Lower lobe of right lung (tissue), 2 donors: ENCODE data around the gene SPHK1. TPM values are rescaled to one million over a fixed set of nuclear protein-coding genes. Genes with fewer than 3 reads are reported as not detected.
A peak's percentile ranks its signal among the peaks of the same experiment; 100 is the strongest.

ENCODE experiments used
- ATAC-seq, 2 donors: fragments of 200-7000 bp; cut with Tn5 transposase; one replicate each; pipeline ENCODE4 v1.9.1; 2020 to 2022; ENCODE audit warnings: mild to moderate bottlenecking in 2 of 2, moderate library complexity in 2 of 2
- DNase-seq: peaks from one replicate; pipeline ENCODE4 v3.0.0-alpha.2; 2020
- H3K27ac ChIP-seq: fragments of 200-600 bp; one replicate; pipeline ENCODE4 v1.8.0; 2022
- H3K27me3 ChIP-seq: fragments of 200-600 bp; one replicate; pipeline ENCODE4 v1.8.0; 2022; ENCODE audit warnings: low read depth
- H3K36me3 ChIP-seq: fragments of 200-600 bp; one replicate; pipeline ENCODE4 v1.8.0; 2022; ENCODE audit warnings: mild to moderate bottlenecking
- H3K4me1 ChIP-seq: fragments of 200-600 bp; one replicate; pipeline ENCODE4 v1.8.0; 2022
- H3K4me3 ChIP-seq: fragments of 200-600 bp; one replicate; pipeline ENCODE4 v1.8.0; 2022; ENCODE audit warnings: mild to moderate bottlenecking
- H3K9me3 ChIP-seq: fragments of 200-600 bp; one replicate; pipeline ENCODE4 v1.8.0; 2022
- CTCF ChIP-seq: fragments of 200-600 bp; IDR thresholded peaks from one replicate; pipeline ENCODE4 v1.8.0; 2022; ENCODE audit warnings: antibody characterized with exemption, mild to moderate bottlenecking
- intact Hi-C: fragments of 100-400 bp; cut with DNase I; formaldehyde crosslinking; loops from one replicate; pipeline ENCODE4 v1.11.0; 2022
- total RNA-seq: library from RNA; stranded (reverse); fragmentation: NEBNext Ultra II Directional; extraction: Animal tissue kit (Norgen Biotek cat#: 25700); gene quantifications from one replicate; pipeline ENCODE4 v1.2.1, GENCODE V29; 2021
- donor health status: DM: no; HTN: yes; CAD: no; lungs with severe emphysema.

The SPHK1 gene
- total RNA-seq, 1 donor from 2014 or later = 8.2 TPM

DNA sequence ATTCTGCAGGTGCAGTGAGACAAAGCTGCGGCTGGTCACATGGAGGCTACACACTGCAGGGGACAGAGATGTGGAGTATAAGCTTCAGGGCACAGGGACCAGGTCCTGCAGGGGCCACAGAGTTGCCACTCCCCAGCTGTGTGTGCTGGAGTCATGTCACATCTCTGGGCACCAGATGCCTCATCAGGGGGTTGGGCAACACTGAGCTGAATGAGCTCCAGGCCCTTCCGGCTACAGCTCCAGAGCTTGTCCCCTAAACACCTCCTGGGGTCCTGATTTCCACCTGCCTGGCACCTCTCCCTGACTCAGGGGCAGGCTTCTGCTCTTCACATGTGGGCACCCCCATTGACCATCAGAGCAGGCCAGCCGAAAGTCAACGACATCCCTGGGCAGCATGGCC, 32.5 kb downstream of the SPHK1 start:
- intact Hi-C loops = no loop called here
- H3K27me3 ChIP-seq = no peaks in the 10 kb centered on the region
- no peaks in the 10 kb centered on the region for H3K9me3 ChIP-seq
- ATAC-seq = no peak
- no peaks in the 10 kb centered on the region for H3K36me3 ChIP-seq
- no peak for DNase-seq
- H3K4me3 ChIP-seq = no peak overlapping the region
- no peak overlapping the region for H3K27ac ChIP-seq
- TF ChIP-seq CTCF = no peak
- H3K4me1 ChIP-seq = peaks cover 23% of the 10 kb centered on the region

DNA sequence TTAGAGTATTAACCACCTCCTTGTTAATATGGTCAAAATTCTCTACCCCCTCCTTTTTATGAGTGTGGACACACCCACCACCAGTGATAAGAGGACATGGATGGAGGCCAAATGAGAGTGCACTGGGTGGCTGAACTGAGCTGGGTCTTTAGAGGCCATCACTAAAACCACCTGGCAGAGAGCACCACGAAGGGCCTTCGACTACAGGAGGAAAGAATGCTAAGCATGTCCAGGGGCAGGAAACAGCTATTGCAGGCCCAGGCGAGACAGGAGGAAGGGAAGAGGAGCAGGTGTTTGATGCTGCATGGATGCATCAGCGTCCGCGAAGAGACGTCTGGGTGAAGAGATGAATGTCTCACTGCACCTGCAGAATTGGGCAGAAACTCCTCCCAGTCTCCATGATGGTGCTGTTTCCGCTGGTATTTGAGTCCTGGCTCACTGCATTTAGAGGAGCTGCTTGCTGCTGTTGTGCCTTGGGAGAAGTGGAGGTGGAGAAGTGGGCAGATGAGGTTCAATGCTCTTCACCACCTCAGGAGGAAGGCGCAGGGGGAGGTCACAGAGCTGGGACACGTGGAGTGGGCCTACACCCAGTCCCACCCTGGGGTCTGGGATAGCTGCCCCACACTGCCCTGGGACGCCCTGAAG, 33.2 kb downstream of the SPHK1 start:
- no peak for DNase-seq

DNA sequence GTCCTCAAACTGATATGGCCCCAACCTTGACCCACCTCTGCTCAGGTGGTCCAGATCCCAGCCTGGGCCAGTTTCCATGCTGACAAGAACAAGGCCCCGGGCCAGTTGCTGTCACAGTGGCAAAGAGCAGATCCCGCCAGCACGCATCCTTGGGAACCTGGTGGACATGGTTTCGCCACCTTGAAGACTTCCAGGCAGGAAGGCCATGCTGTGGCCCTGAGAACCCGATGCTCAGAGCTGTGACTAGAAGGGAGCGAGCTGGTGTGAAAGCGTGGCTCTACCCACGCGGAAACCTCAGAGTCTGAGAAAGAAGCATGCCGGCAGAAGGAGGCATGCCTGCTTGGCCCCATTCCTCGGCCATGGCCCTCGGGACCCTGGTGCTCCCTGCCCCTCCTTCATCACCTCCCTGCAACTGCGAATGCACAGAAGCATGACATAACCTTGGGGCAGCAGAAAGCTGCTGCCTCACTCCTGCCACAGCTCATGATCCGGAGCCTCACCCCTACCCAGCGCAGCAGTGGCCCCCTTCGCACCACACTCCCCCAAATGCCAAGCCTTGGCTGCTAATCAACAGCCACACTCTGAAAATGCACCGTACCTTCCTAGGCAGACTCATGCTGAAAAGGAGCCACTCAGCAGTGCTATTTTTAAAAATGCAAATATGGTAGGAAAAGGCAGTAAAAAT, 35.3 kb downstream of the SPHK1 start:
- peaks cover 14% of the 10 kb centered on the region for H3K4me1 ChIP-seq
- no peak overlapping the region for H3K4me3 ChIP-seq
- no peak for TF ChIP-seq CTCF
- peak in 1 of 2 donors; percentile 8 for ATAC-seq
- DNase-seq = no peak
- H3K27me3 ChIP-seq = no peaks in the 10 kb centered on the region
- no peak overlapping the region for H3K27ac ChIP-seq
- H3K9me3 ChIP-seq = no peaks in the 10 kb centered on the region
- intact Hi-C loops = no loop called here
- no peaks in the 10 kb centered on the region for H3K36me3 ChIP-seq

More for the DNA sequence above, 33.2 kb downstream of the SPHK1 start:
- TF ChIP-seq CTCF = no peak
- Histone ChIP-seq H3K4me1 (peaks cover 23% of the 10 kb centered on the region), H3K4me3 (no peak overlapping the region), H3K9me3 (no peaks in the 10 kb centered on the region), H3K27ac (no peak overlapping the region), H3K36me3 (no peaks in the 10 kb centered on the region), H3K27me3 (no peaks in the 10 kb centered on the region)
- ATAC-seq = peak in 1 of 2 donors; percentile 17
- intact Hi-C loops = no loop called here

DNA sequence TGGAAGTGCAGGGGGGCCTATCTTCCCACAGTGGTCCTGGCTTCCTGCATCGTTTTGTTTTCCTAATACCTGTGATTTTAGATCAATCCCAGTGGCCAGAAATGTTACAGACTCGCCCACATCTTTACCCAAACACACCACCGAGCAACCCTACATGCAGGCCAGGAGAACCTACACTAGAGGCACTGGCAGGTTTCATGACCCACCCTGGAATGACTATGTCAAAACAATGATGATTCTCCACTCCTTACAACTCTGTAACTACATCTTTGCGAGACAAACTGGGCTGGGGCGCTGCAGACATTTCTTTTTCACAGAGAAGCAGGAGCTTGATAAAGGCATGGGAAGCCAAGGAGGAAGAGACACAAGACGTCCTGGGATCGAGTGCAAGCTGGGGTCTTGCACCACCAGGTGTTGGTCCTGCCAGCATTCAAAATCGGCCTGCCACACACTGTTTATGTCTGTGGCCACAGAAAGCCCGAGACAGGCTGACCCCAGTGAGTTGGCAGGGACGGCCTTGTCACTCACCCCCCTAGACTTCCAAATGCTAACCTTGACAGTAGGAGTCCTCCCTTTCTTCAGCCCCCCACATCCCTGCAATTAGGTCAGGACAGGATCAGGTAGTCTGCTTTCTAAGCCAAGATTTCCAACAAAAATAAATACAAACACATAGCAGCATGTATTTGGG, 36.1 kb downstream of the SPHK1 start:
- peaks cover 10% of the 10 kb centered on the region for H3K4me1 ChIP-seq
- intact Hi-C loops = no loop called here
- H3K4me3 ChIP-seq = no peak overlapping the region
- no peak overlapping the region for H3K27ac ChIP-seq
- no peak for ATAC-seq
- H3K36me3 ChIP-seq = no peaks in the 10 kb centered on the region
- H3K27me3 ChIP-seq = no peaks in the 10 kb centered on the region
- no peak for DNase-seq
- no peak for TF ChIP-seq CTCF
- no peaks in the 10 kb centered on the region for H3K9me3 ChIP-seq

- Histone ChIP-seq H3K27ac (no peak overlapping the region), H3K36me3 (no peaks in the 10 kb centered on the region), H3K27me3 (no peaks in the 10 kb centered on the region), H3K4me3 (no peak overlapping the region), H3K4me1 (peaks cover 10% of the 10 kb centered on the region), H3K9me3 (no peaks in the 10 kb centered on the region)
- no peak for ATAC-seq
- intact Hi-C loops = no loop called here
- TF ChIP-seq CTCF = no peak
- no peak for DNase-seq
Observed at GRCh38 chr17:76421044-76421407, 36.6 kb downstream of the SPHK1 start.
